Dendritic cell treated with granulocyte-macrophage colony-stimulating factor and Interleukin-4, amounts not matched to agents 40 ng/mL and 50 ng/mL, for 4 days (primary cell): ENCODE data around the gene CTNNB1.

Experiments used
- H3K27ac Mint-ChIP-seq: one replicate; pipeline ENCODE4 v1.8.0; 2022; ENCODE audit warnings: mild to moderate bottlenecking, mixed read lengths
- H3K27me3 Mint-ChIP-seq: one replicate; pipeline ENCODE4 v1.8.0; 2022; ENCODE audit warnings: mild to moderate bottlenecking, mixed read lengths
- H3K36me3 Mint-ChIP-seq: one replicate; pipeline ENCODE4 v1.8.0; 2022; ENCODE audit warnings: low read depth, mixed read lengths
- H3K4me1 Mint-ChIP-seq: one replicate; pipeline ENCODE4 v1.8.0; 2022; ENCODE audit warnings: low read depth, mixed read lengths
- H3K4me3 Mint-ChIP-seq: one replicate; pipeline ENCODE4 v1.8.0; 2022; ENCODE audit warnings: mild to moderate bottlenecking, moderate library complexity, mixed read lengths
- H3K9me3 Mint-ChIP-seq: one replicate; pipeline ENCODE4 v1.8.0; 2022; ENCODE audit warnings: mixed read lengths
- intact Hi-C: fragments of 100-400 bp; cut with micrococcal nuclease; formaldehyde crosslinking; loops from one replicate; pipeline ENCODE4 v1.15.0; 2022

CTNNB1 gene

GRCh38 chr3:41178576-41178975 lies 20.7 kb upstream of the CTNNB1 start:
- peaks cover 22% of the 10 kb centered on the region for H3K27me3 Mint-ChIP-seq
- no peaks in the 10 kb centered on the region for H3K36me3 Mint-ChIP-seq
- H3K4me3 Mint-ChIP-seq: no peak overlapping the region
- intact Hi-C loops: no loop called here
- H3K9me3 Mint-ChIP-seq: no peaks in the 10 kb centered on the region
- no peak overlapping the region for H3K27ac Mint-ChIP-seq
- H3K4me1 Mint-ChIP-seq: peaks cover 6% of the 10 kb centered on the region

GRCh38 chr3:41180396-41180795 lies 18.9 kb upstream of the CTNNB1 start:
- Mint-ChIP-seq H3K4me3 (no peak overlapping the region), H3K9me3 (no peaks in the 10 kb centered on the region), H3K27me3 (peaks cover 20% of the 10 kb centered on the region), H3K36me3 (no peaks in the 10 kb centered on the region), H3K4me1 (peaks cover 6% of the 10 kb centered on the region), H3K27ac (no peak overlapping the region)
- intact Hi-C loops: no loop called here

- Mint-ChIP-seq H3K27ac (no peak overlapping the region), H3K4me1 (peaks cover 11% of the 10 kb centered on the region), H3K36me3 (no peaks in the 10 kb centered on the region), H3K9me3 (no peaks in the 10 kb centered on the region), H3K4me3 (no peak overlapping the region), H3K27me3 (peaks cover 7% of the 10 kb centered on the region)
- intact Hi-C loops: no loop called here
Measured at GRCh38 chr3:41182504-41183059, 16.7 kb upstream of the CTNNB1 start.

GRCh38 chr3:41184394-41184793 lies 14.9 kb upstream of the CTNNB1 start:
- intact Hi-C loops: no loop called here
- Mint-ChIP-seq H3K27ac (no peak overlapping the region), H3K4me1 (peaks cover 16% of the 10 kb centered on the region), H3K27me3 (peaks cover 6% of the 10 kb centered on the region), H3K36me3 (no peaks in the 10 kb centered on the region), H3K4me3 (no peak overlapping the region), H3K9me3 (no peaks in the 10 kb centered on the region)

- Mint-ChIP-seq H3K4me1 (peaks cover 23% of the 10 kb centered on the region), H3K27me3 (peaks cover 4% of the 10 kb centered on the region), H3K4me3 (no peak overlapping the region), H3K36me3 (no peaks in the 10 kb centered on the region), H3K27ac (no peak overlapping the region), H3K9me3 (no peaks in the 10 kb centered on the region)
- intact Hi-C loops: no loop called here
Measured at GRCh38 chr3:41186297-41186696, 13.0 kb upstream of the CTNNB1 start.

GRCh38 chr3:41188306-41188705 lies 11.0 kb upstream of the CTNNB1 start:
- peaks cover 4% of the 10 kb centered on the region for H3K27me3 Mint-ChIP-seq
- H3K4me1 Mint-ChIP-seq: peaks cover 17% of the 10 kb centered on the region
- no peak overlapping the region for H3K27ac Mint-ChIP-seq
- H3K4me3 Mint-ChIP-seq: no peak overlapping the region
- H3K36me3 Mint-ChIP-seq: no peaks in the 10 kb centered on the region
- no peaks in the 10 kb centered on the region for H3K9me3 Mint-ChIP-seq
- intact Hi-C loops: no loop called here

- intact Hi-C loops: loop anchor here (10.0 kb wide), 1 partner anchor 256 kb away; no protein-coding TSS in a partner anchor
- Mint-ChIP-seq H3K27me3 (peaks cover 3% of the 10 kb centered on the region), H3K27ac (no peak overlapping the region), H3K4me3 (no peak overlapping the region), H3K36me3 (no peaks in the 10 kb centered on the region), H3K4me1 (peaks cover 17% of the 10 kb centered on the region), H3K9me3 (no peaks in the 10 kb centered on the region)
Measured at GRCh38 chr3:41190509-41191284, 8.6 kb upstream of the CTNNB1 start.

GRCh38 chr3:41192885-41193284 lies 6.4 kb upstream of the CTNNB1 start:
- no peaks in the 10 kb centered on the region for H3K9me3 Mint-ChIP-seq
- H3K36me3 Mint-ChIP-seq: no peaks in the 10 kb centered on the region
- H3K27me3 Mint-ChIP-seq: peaks cover 2% of the 10 kb centered on the region
- H3K4me1 Mint-ChIP-seq: peaks cover 9% of the 10 kb centered on the region
- H3K27ac Mint-ChIP-seq: no peak overlapping the region
- H3K4me3 Mint-ChIP-seq: no peak overlapping the region
- intact Hi-C loops: loop anchor here (10.0 kb wide), 1 partner anchor 258 kb away; no protein-coding TSS in a partner anchor

GRCh38 chr3:41193794-41194539 lies 5.3 kb upstream of the CTNNB1 start:
- Mint-ChIP-seq H3K9me3 (no peaks in the 10 kb centered on the region), H3K4me1 (peaks cover 8% of the 10 kb centered on the region), H3K36me3 (no peaks in the 10 kb centered on the region), H3K27me3 (peaks cover 2% of the 10 kb centered on the region), H3K27ac (no peak overlapping the region), H3K4me3 (no peak overlapping the region)
- intact Hi-C loops: loop anchor here (10.0 kb wide), 1 partner anchor 259 kb away; no protein-coding TSS in a partner anchor

GRCh38 chr3:41194701-41195100 lies 4.6 kb upstream of the CTNNB1 start:
- no peak overlapping the region for H3K4me3 Mint-ChIP-seq
- H3K27ac Mint-ChIP-seq: no peak overlapping the region
- H3K4me1 Mint-ChIP-seq: peaks cover 5% of the 10 kb centered on the region
- no peaks in the 10 kb centered on the region for H3K9me3 Mint-ChIP-seq
- peaks cover 2% of the 10 kb centered on the region for H3K27me3 Mint-ChIP-seq
- intact Hi-C loops: loop anchor here (10.0 kb wide), 1 partner anchor 260 kb away; no protein-coding TSS in a partner anchor
- peaks cover 6% of the 10 kb centered on the region for H3K36me3 Mint-ChIP-seq

GRCh38 chr3:41195946-41196345 lies 3.4 kb upstream of the CTNNB1 start:
- intact Hi-C loops: loop anchor here (10.0 kb wide), 1 partner anchor 261 kb away; no protein-coding TSS in a partner anchor
- Mint-ChIP-seq H3K4me1 (peaks cover 9% of the 10 kb centered on the region), H3K27me3 (peaks cover 2% of the 10 kb centered on the region), H3K9me3 (no peaks in the 10 kb centered on the region), H3K36me3 (peaks cover 17% of the 10 kb centered on the region), H3K4me3 (no peak overlapping the region), H3K27ac (no peak overlapping the region)

- H3K4me1 Mint-ChIP-seq: peaks cover 16% of the 10 kb centered on the region
- intact Hi-C loops: loop anchor here (10.0 kb wide), 1 partner anchor 262 kb away; no protein-coding TSS in a partner anchor
- peaks cover 18% of the 10 kb centered on the region for H3K36me3 Mint-ChIP-seq
- H3K9me3 Mint-ChIP-seq: no peaks in the 10 kb centered on the region
- H3K4me3 Mint-ChIP-seq: no peak overlapping the region
- no peak overlapping the region for H3K27ac Mint-ChIP-seq
- peaks cover 2% of the 10 kb centered on the region for H3K27me3 Mint-ChIP-seq
Measured at GRCh38 chr3:41196499-41197410, 2.5 kb upstream of the CTNNB1 start.

- peaks cover 29% of the 10 kb centered on the region for H3K4me1 Mint-ChIP-seq
Measured at GRCh38 chr3:41198046-41198445, 1.3 kb upstream of the CTNNB1 start.

More at GRCh38 chr3:41198046-41198445, 1.3 kb upstream of the CTNNB1 start:
- Mint-ChIP-seq H3K27me3 (peaks cover 2% of the 10 kb centered on the region), H3K9me3 (no peaks in the 10 kb centered on the region), H3K4me3 (no peak overlapping the region), H3K27ac (no peak overlapping the region), H3K36me3 (peaks cover 18% of the 10 kb centered on the region)
- intact Hi-C loops: loop anchor here (2.0 to 10.0 kb wide), 2 partner anchors 81 to 263 kb away; no protein-coding TSS in a partner anchor
